GM19397 (cell line): ENCODE results near the gene FAM76B.
A peak's percentile ranks its signal among the peaks of the same experiment; 100 is the strongest.

Source experiments
- ATAC-seq: cut with Tn5 transposase; IDR thresholded peaks from one replicate; pipeline ENCODE4 v1.9.1; 2021; ENCODE audit warnings: mild to moderate bottlenecking, moderate library complexity; ENCODE audit not compliant: unreplicated experiment

Gene FAM76B

DNA sequence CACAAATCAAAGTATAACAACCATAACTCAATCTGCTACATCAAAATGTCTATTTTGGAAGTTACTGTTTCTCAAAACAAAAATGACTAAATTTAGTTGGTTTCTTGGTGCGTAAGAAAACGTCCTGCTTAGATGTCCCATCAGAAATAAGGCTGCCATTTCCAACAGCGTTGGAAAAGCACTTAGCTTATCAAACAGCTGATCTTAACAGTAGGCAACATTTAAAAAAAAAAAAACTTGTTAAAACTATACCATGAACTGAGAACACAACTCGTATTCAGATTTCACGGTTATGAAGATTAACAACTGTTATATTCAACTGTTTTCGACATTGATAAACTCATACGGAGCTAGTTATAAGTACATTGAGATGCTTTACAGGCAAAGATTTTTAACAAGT is 3.1 kb upstream of the FAM76B start:
- ATAC-seq: no peak

DNA sequence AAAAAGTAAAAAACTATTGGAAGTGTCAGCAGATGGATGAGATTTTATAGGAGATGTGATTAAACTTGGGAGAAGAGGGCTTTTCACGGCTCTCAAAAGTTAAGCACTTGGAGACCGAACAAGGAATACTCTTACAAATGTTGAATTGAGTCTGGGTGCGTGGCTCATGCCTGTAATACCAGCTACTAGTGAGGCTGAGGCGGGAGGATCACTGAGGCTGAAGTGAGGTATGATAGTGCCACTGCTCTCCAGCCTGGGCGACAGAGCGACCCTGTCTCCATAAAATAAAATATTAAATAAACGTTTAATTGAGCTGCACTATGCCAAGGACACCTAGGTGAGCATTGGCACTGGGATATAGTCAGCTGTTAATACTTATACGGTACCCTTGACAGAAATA is 2.6 kb upstream of the FAM76B start:
- ATAC-seq: no peak

DNA sequence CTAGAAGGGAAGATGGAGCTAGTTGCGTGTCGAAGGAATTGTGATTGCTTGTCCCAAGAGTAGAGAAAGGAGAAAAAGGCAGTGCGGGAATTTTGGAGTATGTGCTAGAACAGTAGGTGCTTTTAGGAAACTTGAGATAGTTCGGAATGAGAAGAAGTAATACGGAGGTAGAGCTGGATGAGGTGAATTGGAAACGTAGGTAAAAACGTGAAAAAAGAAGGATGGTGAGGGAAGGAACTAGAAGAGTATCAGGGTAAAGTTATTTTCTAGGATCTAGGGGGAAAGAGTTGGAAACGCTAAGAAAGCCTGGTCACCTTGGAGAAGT is 2.1 kb upstream of the FAM76B start:
- no peak for ATAC-seq

DNA sequence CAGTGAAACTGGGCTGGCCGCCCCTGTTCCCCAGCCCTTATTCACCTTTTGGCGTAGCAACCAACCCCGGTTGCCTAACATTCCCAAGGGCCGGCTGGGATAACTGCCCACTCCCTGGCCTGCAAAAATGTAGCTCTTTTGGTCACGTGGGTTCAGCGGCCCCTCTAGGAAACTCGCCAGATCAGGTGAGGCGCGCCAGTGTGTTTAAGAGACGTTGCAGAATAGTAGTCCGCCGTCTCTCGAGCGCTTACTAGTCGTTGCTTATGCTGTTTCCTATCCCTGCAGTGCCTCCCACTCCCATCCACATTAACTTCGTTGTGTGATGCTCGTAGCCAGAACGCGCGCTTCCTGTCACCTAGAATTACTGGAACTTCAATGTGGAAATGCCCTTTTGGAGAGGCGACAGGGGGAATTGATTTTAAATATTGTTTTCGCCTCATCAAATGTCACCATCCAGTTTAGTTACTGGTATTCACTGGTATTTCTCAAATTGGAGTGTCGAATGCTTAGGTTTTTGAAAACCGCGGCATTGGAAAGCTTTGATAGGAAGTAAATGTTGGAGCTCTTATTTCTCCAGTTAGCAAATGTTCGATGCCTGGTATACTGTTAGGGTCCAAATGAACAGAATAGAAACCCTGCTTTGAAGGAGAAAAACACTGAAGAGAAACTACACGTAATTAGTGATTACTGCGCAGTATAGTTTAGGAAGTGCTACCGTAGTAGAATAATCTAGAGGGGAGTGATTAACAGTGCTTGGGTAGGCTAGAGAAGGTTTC is 1.5 kb upstream of the FAM76B start:
- ATAC-seq: no peak

DNA sequence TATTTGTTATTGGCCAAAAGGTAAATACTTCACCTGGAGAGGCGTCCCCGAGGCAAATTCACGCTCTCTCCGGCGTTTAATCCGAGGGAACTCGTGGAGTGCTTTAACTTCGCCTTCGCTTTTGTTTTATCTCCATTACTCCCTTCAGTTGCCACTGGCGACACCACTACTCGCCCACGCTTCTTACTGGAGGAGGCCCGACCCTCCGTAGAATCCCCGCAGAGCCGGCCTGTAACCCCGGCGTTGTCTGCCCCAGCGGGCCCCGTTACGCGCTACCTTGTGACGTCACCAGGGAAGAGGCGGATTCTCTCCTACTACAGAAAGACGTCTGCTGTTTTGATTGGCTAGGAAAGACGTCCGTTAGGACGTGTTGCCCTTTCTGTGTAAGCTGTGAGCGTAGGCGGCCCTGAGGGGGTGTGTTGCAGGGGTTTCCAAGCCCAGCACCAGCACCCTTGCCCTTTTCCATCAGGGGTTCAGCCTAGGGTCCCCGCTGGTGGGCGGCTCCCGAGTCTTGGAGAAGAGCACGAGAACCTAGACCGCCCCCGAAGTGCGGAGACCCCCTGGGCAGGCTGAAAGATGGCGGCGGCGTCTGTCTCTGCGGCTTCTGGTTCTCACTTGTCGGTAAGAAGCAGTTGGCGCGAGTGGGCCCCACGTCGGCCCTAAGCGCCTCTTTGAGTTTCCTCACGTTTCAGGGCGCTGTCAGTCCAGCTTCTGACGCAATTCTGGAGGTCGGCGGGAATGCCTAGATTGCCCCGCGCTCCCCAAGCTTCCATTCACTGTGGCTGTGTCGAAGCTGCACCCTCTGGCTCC is 746 bp upstream of the FAM76B start, which contains the start of gene CEP57:
Gene CEP57 (plus strand): TSS at position 376 of the 810 bp plus-strand sequence. CDS start 201 bp downstream, at position 577.
- ATAC-seq: peak; percentile 57

DNA sequence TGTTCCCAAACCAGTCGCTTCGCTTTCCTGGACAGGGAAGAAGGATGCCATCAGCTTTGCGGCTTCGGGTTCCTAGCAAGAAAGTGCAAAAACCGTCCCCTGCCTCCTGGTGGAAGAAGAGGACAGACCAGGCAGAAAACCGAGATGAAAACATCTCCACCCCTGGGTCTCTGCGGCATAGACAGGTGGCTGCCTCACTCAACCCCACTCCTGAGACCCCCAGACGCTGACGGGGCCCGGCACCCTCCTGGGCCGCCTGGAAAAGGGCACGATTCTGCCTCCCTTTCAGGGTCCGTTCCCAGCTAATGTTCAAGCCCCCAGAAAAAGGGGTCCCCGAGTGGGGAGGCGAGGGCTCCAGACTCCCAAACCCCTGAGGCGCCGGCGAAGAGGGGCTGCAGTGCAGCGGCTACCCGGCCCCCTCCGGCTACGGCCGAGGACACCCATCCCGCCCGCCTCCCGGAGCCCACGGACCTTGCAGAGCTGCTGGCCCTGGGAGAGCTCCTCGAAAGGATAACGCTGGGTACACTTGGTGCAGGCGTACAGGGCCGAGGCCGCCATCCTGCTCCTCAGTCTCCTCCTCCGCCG is 569 bp downstream of the FAM76B start:
- ATAC-seq: peak; percentile 3

DNA sequence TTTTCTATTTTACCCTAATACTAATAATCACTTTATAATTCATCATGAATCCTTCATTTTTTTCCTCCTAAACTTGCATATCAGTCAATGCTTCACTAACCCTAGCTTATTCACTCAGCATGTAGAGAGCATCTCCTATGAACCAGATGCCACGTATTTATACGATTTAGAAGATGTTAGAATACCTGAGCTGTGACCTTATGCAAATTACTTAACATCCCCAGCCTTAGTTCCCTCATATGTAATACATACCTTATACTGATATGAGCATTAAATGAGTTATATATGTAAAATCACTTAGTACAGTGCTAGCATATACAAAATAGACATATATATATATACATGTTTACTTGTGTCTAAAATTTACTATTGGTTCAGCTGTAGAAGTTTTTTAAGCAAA is 9.0 kb downstream of the FAM76B start:
- ATAC-seq: no peak

DNA sequence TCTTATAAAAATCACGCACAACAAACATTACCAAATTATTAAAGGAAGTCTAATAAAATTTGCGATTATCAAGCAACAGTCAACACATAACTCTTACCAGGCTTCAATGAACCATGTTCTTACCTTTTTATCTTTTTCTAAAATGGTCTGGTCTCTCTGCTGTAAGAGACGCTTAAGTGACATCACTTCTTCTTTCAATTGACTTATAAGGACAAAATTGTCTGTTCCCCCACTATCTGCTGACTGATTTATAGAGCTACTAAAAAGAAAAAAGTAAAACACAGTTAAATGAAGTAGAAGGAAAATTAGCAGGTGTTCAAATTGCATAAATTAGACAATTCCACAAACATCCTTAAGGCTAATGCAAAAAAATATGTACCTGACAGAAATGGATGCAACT is 10.9 kb downstream of the FAM76B start:
- no peak for ATAC-seq

DNA sequence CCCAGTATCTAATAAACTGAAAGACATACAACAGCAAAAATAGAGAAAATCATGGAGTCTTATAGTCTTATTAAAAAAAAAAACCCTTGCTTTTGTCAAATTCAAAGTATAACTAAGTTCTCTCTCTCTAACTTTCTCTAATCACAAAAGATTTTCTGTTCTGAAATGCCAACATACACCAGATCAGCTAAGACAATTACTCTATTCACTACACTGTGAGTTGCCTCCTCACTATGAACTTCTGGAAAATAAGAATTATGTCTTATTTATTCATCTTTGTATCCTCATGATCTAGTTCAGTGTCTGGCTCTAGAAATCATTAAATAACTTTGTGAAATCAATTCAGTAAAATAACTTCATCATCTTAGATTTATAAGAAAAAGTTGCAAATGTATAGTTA is 12.7 kb downstream of the FAM76B start:
- no peak for ATAC-seq

DNA sequence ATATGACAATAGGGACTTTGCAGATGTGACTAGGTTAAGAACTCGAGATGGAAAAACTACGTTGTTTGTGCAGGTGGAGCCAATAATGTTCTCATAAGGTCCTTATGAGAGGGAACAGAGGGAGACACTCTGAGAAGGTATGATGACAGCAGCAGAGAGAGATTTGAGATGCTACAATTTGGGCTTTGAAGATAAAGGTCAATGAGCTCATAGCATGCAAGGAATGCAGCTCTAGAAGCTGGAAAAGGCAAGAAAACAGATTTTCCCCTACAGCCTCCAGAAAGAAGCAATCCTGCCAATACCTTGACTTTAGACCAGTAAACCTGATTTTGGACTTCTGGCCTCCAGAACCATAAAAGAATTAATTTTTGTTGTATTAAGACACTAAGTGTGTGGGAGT is 21.1 kb downstream of the FAM76B start:
- no peak for ATAC-seq

DNA sequence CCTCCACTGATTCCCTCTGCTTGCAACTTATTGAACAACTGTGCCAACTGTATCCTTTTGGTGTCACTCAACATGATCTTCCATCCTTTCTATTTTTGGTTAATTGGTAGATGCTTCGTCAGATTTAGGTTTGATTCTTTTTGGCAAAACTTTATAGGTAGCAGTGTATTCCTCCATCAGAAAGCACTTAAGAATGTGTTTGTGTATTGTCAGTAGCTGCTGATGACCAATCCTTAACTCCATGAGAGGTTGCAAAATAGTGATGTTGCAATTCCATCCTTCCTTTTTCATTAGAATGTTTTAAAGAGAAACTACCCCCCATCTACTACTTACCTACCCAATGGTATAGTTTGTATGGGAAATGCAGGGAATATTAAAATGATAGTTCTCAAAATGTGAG is 22.1 kb downstream of the FAM76B start:
- ATAC-seq: no peak

DNA sequence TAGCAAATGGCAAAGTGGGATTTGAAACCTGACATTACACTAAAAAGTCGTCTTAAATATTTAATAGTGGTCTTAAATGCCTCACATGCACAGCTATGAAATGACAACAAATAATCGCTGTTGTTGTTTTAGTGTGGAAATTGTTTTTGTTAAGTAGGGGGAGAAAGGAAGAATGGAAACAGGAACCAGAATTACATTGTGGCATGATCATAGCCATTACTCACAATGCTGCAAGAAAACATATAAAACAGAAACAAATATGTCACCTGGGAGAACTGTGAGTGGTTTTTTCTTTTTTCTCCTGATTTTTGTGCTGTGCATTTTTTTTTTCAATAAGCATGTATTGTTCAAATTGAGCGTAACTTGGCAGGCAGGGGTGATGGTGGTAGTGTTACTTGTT is 22.9 kb downstream of the FAM76B start:
- ATAC-seq: no peak

DNA sequence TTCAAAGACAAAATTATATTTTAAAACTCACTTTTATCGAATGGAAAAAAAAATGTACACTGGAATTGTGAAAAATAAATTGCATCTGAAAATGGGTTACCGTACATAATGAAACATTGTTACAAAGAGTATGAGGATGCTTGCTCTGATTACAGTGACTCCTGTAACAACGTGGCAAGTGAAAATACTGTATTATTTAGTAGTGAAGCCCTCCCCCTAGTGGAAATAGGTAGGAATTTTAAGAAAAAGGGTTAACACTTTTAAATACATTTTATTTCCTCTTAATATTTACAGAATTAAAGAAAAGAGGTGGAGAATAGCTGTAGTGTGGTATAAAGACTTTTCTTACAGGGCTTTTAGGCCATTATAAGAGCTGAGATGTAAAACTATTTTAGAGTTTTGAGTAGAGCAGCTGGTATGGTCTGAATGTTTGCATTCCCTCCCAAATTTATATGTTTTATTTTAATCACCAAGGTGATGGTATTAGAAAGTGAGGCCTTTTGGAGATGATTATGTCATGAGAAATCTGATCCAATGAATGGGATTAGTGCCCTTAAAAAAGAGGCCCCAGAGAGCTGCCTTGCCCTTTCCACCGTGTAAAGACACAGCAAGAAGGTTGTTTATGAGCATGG is 25.2 kb downstream of the FAM76B start:
- no peak for ATAC-seq

DNA sequence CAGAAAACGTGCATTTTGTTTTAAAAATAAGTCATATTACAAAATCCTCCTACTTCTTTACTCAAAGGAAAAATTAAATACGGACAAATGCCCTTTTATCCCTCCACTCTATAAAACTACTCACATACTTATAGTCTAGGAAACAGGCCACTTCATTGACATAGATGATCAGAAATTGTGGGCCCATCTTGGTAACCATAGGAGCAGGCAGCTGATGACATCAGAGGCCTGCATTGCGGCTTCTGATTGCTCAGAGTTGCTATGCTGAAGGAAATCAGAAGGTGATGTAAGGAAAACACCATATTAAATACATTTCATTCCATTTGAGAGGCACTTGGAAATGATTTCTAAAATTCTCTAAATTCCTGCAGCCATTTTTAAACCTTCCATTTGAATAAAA is 27.0 kb downstream of the FAM76B start:
- ATAC-seq: no peak

DNA sequence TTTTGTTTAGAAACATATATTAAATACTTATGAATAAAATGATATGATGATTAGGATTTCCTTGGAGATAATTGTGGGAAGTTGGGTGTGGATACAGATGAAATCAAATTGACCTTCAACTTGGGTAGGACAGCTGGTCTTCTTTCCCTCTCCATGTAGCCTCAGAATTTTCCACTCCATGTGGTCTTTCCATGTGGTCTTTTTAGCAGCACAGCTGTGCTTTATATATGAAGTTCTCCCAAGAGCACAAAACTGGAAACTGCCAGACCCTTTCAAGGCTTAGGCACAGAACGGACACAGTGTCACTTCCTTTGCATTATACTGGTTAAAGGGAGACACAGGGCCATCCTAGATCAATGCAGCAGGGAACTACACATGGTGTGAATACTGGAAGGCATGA is 28.6 kb downstream of the FAM76B start:
- no peak for ATAC-seq

DNA sequence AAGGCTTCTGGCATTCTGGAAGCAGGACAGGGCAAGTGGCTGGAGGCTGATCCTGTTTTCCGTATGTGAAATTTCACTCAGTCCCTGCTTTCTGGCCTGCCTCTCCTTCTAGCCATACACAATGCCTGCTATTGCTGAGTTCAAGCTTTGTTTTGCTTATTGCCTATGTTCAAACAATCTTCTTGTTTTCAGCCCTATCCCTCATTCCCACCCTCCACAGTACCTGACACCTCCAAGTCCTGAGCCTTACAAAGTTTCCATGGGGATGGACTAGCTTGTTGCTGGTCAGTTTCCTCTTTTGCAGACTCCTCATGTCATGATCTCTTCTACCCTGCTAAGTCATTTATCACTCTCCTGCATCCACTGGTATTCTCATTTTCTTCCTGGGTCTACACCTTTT is 38.1 kb downstream of the FAM76B start:
- no peak for ATAC-seq

DNA sequence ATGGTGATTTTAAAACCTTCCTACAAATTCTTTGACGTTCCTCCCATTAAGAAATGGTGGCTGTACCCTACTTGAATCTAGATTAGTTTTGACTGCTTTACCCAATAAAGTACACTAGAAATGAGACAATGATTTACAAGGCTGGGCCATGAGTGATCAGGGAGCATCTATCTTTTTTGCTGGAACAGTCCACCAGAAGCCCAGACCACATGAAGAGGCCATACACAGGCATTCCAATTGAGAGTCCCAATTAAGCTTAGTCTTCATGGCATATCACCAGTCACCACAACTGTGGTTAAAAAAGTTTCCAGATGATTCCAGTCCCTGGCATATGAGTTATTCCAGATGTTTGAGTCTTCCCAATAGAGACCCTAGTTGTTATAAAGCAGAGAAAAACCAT is 39.5 kb downstream of the FAM76B start:
- no peak for ATAC-seq

DNA sequence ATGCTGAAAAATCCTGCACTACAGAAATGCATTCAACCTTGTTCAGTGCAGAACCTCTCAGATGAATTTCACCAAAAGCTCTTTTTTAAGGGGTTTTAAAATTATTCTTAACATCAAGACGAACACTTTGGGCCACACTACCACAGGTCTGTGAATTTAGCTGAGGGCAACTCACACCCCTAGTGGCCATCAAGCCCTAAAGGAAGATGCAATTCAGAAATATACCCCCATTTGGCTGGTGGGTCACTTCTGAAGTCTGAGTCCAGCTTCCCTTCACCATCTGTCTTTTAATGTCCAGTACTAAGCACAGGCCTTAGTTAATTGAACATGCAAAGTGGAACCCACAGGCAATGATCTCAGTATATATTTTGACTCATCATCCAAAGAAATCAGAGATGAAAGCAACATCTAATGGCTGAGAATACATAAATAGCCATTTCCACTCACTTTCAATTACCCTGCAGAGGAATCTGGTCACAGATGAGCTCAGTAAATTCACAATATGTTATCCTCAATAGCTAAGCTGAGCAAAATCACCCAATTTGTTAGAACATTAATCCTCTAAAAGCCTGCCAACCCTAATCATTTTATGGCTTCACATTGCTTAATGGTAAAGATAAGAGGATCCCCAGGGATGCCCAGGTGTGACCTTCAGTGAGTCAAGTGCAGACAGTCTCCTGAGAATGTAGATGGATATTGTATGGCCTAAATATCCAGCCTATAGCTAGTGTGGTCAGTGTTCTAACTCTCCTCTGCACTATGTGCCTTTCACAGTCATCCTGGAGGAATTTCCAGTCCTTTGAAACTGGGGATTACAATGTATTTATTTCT is 50.3 kb downstream of the FAM76B start:
- ATAC-seq: no peak

DNA sequence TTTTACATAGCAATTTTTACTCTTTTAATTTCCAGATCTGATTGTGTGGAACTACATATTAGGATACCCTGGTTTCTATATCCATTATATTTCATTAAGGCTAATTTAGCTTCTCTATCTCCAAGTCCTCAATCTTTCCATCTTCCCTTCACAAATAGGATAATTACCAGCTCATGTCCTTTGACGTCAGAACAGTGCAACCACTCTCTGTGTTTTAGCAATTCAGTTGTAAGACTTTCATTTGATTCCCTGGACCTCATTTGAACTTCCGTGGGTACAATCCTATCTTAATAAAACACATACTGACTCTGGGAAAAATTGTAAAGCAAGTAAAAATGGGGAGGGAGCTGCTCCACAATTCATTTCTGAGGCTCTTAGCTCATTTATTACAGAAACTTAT is 52.8 kb downstream of the FAM76B start:
- ATAC-seq: no peak

DNA sequence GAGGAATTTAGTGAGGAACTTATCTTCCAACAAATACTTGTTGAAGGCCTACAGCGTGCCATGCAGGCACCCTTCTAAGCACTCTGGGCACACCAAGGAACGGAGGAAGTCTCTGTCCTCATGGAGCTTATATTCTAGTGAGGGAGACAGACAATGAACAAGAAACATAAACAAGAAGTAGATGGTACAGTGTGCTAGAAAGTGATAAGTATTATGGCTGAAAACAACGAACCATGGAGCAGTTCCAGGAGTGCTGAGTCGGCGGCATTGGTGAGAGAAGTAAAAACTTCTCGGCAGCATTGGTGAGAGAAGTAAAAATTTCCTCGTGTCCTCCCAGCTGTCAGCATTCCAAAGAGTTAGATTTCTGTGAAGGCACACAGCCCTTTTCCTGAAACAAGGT is 53.2 kb downstream of the FAM76B start:
- no peak for ATAC-seq
